ENCODE results near the gene ADAM22.

DNA sequence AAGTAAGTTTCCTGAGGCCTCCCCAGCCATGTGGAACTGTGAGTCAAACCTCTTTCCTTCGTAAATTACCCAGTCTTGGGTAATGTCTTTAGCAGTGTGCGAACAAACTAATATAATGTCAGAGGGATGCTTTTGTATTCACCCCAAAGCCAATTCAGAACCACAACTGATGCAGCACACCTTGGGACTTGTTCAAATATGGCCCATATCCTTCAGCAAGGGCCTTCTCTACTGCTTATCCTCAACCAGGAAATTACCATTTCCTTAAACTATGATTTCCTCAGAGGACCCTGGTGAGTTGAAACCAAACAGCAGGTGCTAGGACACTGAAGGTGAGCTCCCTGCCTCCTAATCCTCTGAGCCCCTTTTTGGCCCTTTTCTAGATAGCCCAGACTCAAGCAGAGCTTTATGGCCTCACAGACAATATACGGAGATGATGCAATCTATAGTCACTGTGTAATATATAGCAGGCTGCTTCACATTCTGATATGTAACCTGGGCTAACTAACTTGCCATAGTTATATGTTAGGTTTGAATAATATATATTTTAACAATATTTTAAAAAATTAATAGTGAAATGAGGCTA lies 270.6 kb downstream of the ADAM22 start:
- TF ChIP-seq CTCF (IDR thresholded peaks at IDR 0.05) (no peak), POLR2A (IDR thresholded peaks at IDR 0.05) (no peak)
